ENCODE results near the gene SESN1. TPM values are rescaled to one million over a fixed set of nuclear protein-coding genes. Genes with fewer than 3 reads are reported as not detected.

The SESN1 gene
- total and polyA plus RNA-seq, 9 of the 15 experiments (the other 6 are each of a cell fraction or from before 2014, with no cell fraction given): 3.1 to 13.0 (median 7.4) TPM

GRCh38 chr6:109009236-109009961, 85.2 kb downstream of the SESN1 start (continued):
- TF ChIP-seq ZFP91 (CRISPR knock-in tag; IDR thresholded peaks at IDR 0.05): no peak
- TF ChIP-seq KDM2B (CRISPR knock-in tag; IDR thresholded peaks at IDR 0.05): peak; percentile 70; the same call in 1 of the 2 replicates
- TF ChIP-seq GATA2 (CRISPR knock-in tag; IDR thresholded peaks at IDR 0.05): no peak
- peak; percentile 64 for TF ChIP-seq HMGN3 (IDR thresholded peaks at IDR 0.05; ENCODE audit: borderline replicate concordance, extremely low read depth, insufficient read length, low read depth, low read length)
- no peak for TF ChIP-seq TGIF2 (CRISPR knock-in tag; IDR thresholded peaks at IDR 0.05)
- TF ChIP-seq, protein P1, sequence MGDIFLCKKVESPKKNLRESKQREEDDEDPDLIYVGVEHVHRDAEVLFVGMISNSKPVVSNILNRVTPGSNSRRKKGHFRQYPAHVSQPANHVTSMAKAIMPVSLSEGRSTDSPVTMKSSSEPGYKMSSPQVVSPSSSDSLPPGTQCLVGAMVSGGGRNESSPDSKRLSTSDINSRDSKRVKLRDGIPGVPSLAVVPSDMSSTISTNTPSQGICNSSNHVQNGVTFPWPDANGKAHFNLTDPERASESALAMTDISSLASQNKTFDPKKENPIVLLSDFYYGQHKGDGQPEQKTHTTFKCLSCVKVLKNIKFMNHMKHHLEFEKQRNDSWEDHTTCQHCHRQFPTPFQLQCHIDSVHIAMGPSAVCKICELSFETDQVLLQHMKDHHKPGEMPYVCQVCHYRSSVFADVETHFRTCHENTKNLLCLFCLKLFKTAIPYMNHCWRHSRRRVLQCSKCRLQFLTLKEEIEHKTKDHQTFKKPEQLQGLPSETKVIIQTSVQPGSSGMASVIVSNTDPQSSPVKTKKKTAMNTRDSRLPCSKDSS (IDR thresholded peaks at IDR 0.05; ENCODE audit: low read depth, partially characterized antibody): no peak
- TF ChIP-seq, protein P2, sequence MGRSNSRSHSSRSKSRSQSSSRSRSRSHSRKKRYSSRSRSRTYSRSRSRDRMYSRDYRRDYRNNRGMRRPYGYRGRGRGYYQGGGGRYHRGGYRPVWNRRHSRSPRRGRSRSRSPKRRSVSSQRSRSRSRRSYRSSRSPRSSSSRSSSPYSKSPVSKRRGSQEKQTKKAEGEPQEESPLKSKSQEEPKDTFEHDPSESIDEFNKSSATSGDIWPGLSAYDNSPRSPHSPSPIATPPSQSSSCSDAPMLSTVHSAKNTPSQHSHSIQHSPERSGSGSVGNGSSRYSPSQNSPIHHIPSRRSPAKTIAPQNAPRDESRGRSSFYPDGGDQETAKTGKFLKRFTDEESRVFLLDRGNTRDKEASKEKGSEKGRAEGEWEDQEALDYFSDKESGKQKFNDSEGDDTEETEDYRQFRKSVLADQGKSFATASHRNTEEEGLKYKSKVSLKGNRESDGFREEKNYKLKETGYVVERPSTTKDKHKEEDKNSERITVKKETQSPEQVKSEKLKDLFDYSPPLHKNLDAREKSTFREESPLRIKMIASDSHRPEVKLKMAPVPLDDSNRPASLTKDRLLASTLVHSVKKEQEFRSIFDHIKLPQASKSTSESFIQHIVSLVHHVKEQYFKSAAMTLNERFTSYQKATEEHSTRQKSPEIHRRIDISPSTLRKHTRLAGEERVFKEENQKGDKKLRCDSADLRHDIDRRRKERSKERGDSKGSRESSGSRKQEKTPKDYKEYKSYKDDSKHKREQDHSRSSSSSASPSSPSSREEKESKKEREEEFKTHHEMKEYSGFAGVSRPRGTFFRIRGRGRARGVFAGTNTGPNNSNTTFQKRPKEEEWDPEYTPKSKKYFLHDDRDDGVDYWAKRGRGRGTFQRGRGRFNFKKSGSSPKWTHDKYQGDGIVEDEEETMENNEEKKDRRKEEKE (IDR thresholded peaks at IDR 0.05; ENCODE audit: borderline replicate concordance in 1 of 2, control insufficient read depth in 1 of 2, low read depth in 2 of 2, low read length in 1 of 2): no peak
- TF ChIP-seq E2F3 (CRISPR knock-in tag; IDR thresholded peaks at IDR 0.05): no peak
- no peak for TF ChIP-seq ZFP30 (CRISPR knock-in tag; IDR thresholded peaks at IDR 0.05; ENCODE audit: borderline replicate concordance)
- TF ChIP-seq GTF2A2 (tag; IDR thresholded peaks at IDR 0.05): no peak
- TF ChIP-seq TSC22D4 (tag; IDR thresholded peaks at IDR 0.05): no peak
- no peak for TF ChIP-seq SRSF3 (IDR thresholded peaks at IDR 0.05; ENCODE audit: insufficient read depth, low read length)
- TF ChIP-seq NELFE (IDR thresholded peaks at IDR 0.05; ENCODE audit: insufficient read depth, insufficient read length): no peak
- TF ChIP-seq SMC3 (conservative IDR thresholded peaks at IDR 0.05; ENCODE audit: insufficient read depth, low read depth, low read length): no peak
- no peak for TF ChIP-seq BDP1 (IDR thresholded peaks at IDR 0.05; ENCODE audit: insufficient read depth, insufficient read length)
- TF ChIP-seq ELF2 (CRISPR knock-in tag; IDR thresholded peaks at IDR 0.05): no peak
- TF ChIP-seq PREB (CRISPR knock-in tag; IDR thresholded peaks at IDR 0.05): no peak
- TF ChIP-seq ETS1 (conservative IDR thresholded peaks at IDR 0.05; ENCODE audit: control insufficient read depth, low read depth, low read length): no peak
- no peak for TF ChIP-seq ZFPM2 (CRISPR knock-in tag; IDR thresholded peaks at IDR 0.05)
